Non-pigmented ciliary epithelial cell (primary cell): ENCODE data around the gene CDH8.

ENCODE experiments used
- DNase-seq: peaks from one replicate; pipeline ENCODE4 v3.0.0-alpha.2; 2010; ENCODE audit warnings: low read depth

CDH8 gene

GRCh38 chr16:62033065-62033464 lies 3.2 kb downstream of the CDH8 start:
- no peak for DNase-seq

- DNase-seq = no peak
Observed at GRCh38 chr16:62029947-62030346, 6.3 kb downstream of the CDH8 start.

- no peak for DNase-seq
Observed at GRCh38 chr16:62022688-62023087, 13.6 kb downstream of the CDH8 start.

GRCh38 chr16:62021161-62021581 lies 15.1 kb downstream of the CDH8 start:
- no peak for DNase-seq

- no peak for DNase-seq
Observed at GRCh38 chr16:62020681-62021080, 15.6 kb downstream of the CDH8 start.

- no peak for DNase-seq
Observed at GRCh38 chr16:62019851-62020250, 16.4 kb downstream of the CDH8 start.

- no peak for DNase-seq
Observed at GRCh38 chr16:62018301-62019060, 17.8 kb downstream of the CDH8 start.

- no peak for DNase-seq
Observed at GRCh38 chr16:62014319-62014923, 21.8 kb downstream of the CDH8 start.

- no peak for DNase-seq
Observed at GRCh38 chr16:62010186-62010585, 26.1 kb downstream of the CDH8 start.

GRCh38 chr16:61998460-61998859 lies 37.8 kb downstream of the CDH8 start:
- DNase-seq = no peak

GRCh38 chr16:61993108-61993507 lies 43.1 kb downstream of the CDH8 start:
- no peak for DNase-seq

GRCh38 chr16:61987474-61988012 lies 48.7 kb downstream of the CDH8 start:
- DNase-seq = no peak

- DNase-seq = no peak
Observed at GRCh38 chr16:61969077-61969382, 67.2 kb downstream of the CDH8 start.

- DNase-seq = no peak
Observed at GRCh38 chr16:61968242-61969076, 67.8 kb downstream of the CDH8 start.

GRCh38 chr16:61957075-61957855 lies 79.0 kb downstream of the CDH8 start:
- DNase-seq = no peak

GRCh38 chr16:61952841-61953240 lies 83.4 kb downstream of the CDH8 start:
- no peak for DNase-seq

GRCh38 chr16:61948414-61948813 lies 87.8 kb downstream of the CDH8 start:
- no peak for DNase-seq

- no peak for DNase-seq
Observed at GRCh38 chr16:61946019-61946418, 90.2 kb downstream of the CDH8 start.

- no peak for DNase-seq
Observed at GRCh38 chr16:61945511-61945910, 90.7 kb downstream of the CDH8 start.

- DNase-seq = no peak
Observed at GRCh38 chr16:61944004-61944403, 92.2 kb downstream of the CDH8 start.

GRCh38 chr16:61940611-61941010 lies 95.6 kb downstream of the CDH8 start:
- no peak for DNase-seq

GRCh38 chr16:61937646-61938045 lies 98.6 kb downstream of the CDH8 start:
- DNase-seq = no peak
